ENCODE measurements around the gene PNPLA2. TPM values are rescaled to one million over a fixed set of nuclear protein-coding genes. Genes with fewer than 3 reads are reported as not detected.

PNPLA2 gene
- total RNA-seq, 3 donors from 2014 or later, result 103 to 266 (median 109) TPM

- H3K4me3 ChIP-seq, result peak overlapping the region; percentile 52 to 84 (median 73)
- no peak for DNase-seq (ENCODE audit: low spot score in 2 of 2)
- TF ChIP-seq POLR2A (IDR thresholded peaks at IDR 0.05) (no peak), POLR2AphosphoS5 (IDR thresholded peaks at IDR 0.05) (no peak), CTCF (IDR thresholded peaks at IDR 0.05) (no peak)
Measured at GRCh38 chr11:803770-804598, 14.7 kb upstream of the PNPLA2 start.

GRCh38 chr11:804599-804964, 14.1 kb upstream of the PNPLA2 start:
- Histone ChIP-seq H3K27me3 (no peaks in the 10 kb centered on the region), H3K9me3 (no peaks in the 10 kb centered on the region), H3K4me1 (peaks cover 0 to 10% of the 10 kb centered on the region in 2 donors), H3K27ac (peak overlapping the region; percentile 86 to 95), H3K4me3 (peak overlapping the region; percentile 52 to 84 (median 73)), H3K36me3 (no peaks in the 10 kb centered on the region)
- intact Hi-C loops (cut with DNase I; ENCODE audit: low total_unique reads), result no loop called here
- no peak for TF ChIP-seq POLR2AphosphoS5 (IDR thresholded peaks at IDR 0.05)
- TF ChIP-seq POLR2A (IDR thresholded peaks at IDR 0.05), result no peak
- TF ChIP-seq CTCF (IDR thresholded peaks at IDR 0.05), result no peak
- DNase-seq (ENCODE audit: low spot score in 2 of 2), result no peak

More at GRCh38 chr11:803770-804598, 14.7 kb upstream of the PNPLA2 start:
- Histone ChIP-seq H3K4me1 (peaks cover 0 to 10% of the 10 kb centered on the region in 2 donors), H3K9me3 (no peaks in the 10 kb centered on the region), H3K27ac (no peak overlapping the region), H3K36me3 (no peaks in the 10 kb centered on the region), H3K27me3 (no peaks in the 10 kb centered on the region)
- intact Hi-C loops (cut with DNase I; ENCODE audit: low total_unique reads), result no loop called here

- Histone ChIP-seq H3K4me1 (peaks cover 0 to 21% of the 10 kb centered on the region in 2 donors), H3K27ac (peak overlapping the region; percentile 97 to 99), H3K36me3 (no peaks in the 10 kb centered on the region), H3K9me3 (no peaks in the 10 kb centered on the region), H3K4me3 (peak overlapping the region; percentile 72 to 98 (median 96)), H3K27me3 (no peaks in the 10 kb centered on the region)
- intact Hi-C loops (cut with DNase I; ENCODE audit: low total_unique reads), result no loop called here
- DNase-seq (ENCODE audit: low spot score in 2 of 2), result no peak
- TF ChIP-seq POLR2A (IDR thresholded peaks at IDR 0.05) (no peak), CTCF (IDR thresholded peaks at IDR 0.05) (peak in 1 of 3 donors; percentile 5), POLR2AphosphoS5 (IDR thresholded peaks at IDR 0.05) (no peak)
Measured at GRCh38 chr11:808427-809286, 10.1 kb upstream of the PNPLA2 start.

GRCh38 chr11:809287-810039, 9.3 kb upstream of the PNPLA2 start, which contains the start of gene RPLP2:
TSS of gene RPLP2 (plus strand) at chr11:809967. CDS start at chr11:810235, 268 bp downstream.
- peak; percentile 98 for DNase-seq (ENCODE audit: low spot score in 2 of 2)
- Histone ChIP-seq H3K4me1 (peaks cover 0 to 15% of the 10 kb centered on the region in 2 donors), H3K27ac (peak within 1 kb of the TSS; percentile 97 to 99), H3K27me3 (no peaks in the 10 kb centered on the region), H3K4me3 (peak within 1 kb of the TSS; percentile 72 to 98 (median 96)), H3K9me3 (no peaks in the 10 kb centered on the region), H3K36me3 (no peaks in the 10 kb centered on the region)
- intact Hi-C loops (cut with DNase I; ENCODE audit: low total_unique reads), result no loop called here
- peak in 2 of 3 donors; percentile 1 to 23 for TF ChIP-seq CTCF (IDR thresholded peaks at IDR 0.05)
- peak; percentile 95 for TF ChIP-seq POLR2A (IDR thresholded peaks at IDR 0.05)
- TF ChIP-seq POLR2AphosphoS5 (IDR thresholded peaks at IDR 0.05), result peak; percentile 96 to 98 (median 98)
